ENCODE results near the gene RETREG3. TPM values are rescaled to one million over a fixed set of nuclear protein-coding genes. Genes with fewer than 3 reads are reported as not detected.
A peak's percentile ranks its signal among the peaks of the same experiment; 100 is the strongest.
"Not testable (repeated sequence)": the region's sequence is repeated elsewhere in the genome, so short reads cannot be mapped to it uniquely, and the experiment has no call there.

Gene RETREG3
- total RNA-seq, 1 donor from 2014 or later, result 47.5 TPM

- Histone ChIP-seq H3K9ac (ENCODE audit: low read depth in 1 of 3, low read length in 3 of 3) (peak overlapping the region; percentile 92 to 98 (median 95)), H3K27ac (ENCODE audit: low read depth, low read length) (peak overlapping the region; percentile 85), H3K4me3 (ENCODE audit: low read length in 3 of 3) (peak overlapping the region; percentile 85 to 98 (median 92)), H3K4me1 (ENCODE audit: control insufficient read depth in 3 of 3, insufficient read depth in 3 of 3, low read length in 3 of 3) (peaks cover 45 to 60% (median 50%) of the 10 kb centered on the region in 3 donors), H3K36me3 (ENCODE audit: control insufficient read depth in 3 of 3, insufficient read depth in 3 of 3, low read length in 3 of 3) (peaks cover 25 to 28% (median 27%) of the 10 kb centered on the region in 3 donors), H3K9me3 (ENCODE audit: control insufficient read depth in 3 of 3, low read length in 3 of 3) (no peaks in the 10 kb centered on the region), H3K27me3 (ENCODE audit: control insufficient read depth in 3 of 3, insufficient read depth in 3 of 3, low read length in 3 of 3) (no peaks in the 10 kb centered on the region)
These were observed 45.6 kb downstream of the RETREG3 start for GRCh38 chr17:42563543-42563942.

DNA sequence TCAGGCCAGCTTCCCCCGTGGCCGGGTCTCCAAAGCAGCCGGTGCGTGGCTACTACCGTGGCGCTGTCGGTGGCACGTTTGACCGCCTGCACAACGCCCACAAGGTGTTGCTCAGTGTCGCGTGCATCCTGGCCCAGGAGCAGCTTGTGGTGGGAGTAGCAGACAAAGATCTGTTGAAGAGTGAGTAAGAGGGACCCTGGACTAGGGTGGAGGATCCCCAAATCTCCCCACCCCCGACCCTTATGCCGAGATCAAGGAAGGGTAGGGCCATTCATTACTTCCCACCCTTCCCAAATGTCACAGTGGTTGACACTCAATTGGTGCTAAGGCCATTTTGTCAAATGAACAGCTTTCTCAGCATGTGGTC lies 46.0 kb downstream of the RETREG3 start:
- Histone ChIP-seq H3K9ac (ENCODE audit: low read depth in 1 of 3, low read length in 3 of 3) (peak overlapping the region; percentile 92 to 98 (median 95)), H3K4me3 (ENCODE audit: low read length in 3 of 3) (peak overlapping the region; percentile 85 to 98 (median 92)), H3K4me1 (ENCODE audit: control insufficient read depth in 3 of 3, insufficient read depth in 3 of 3, low read length in 3 of 3) (peaks cover 42 to 60% (median 47%) of the 10 kb centered on the region in 3 donors), H3K27ac (ENCODE audit: low read depth, low read length) (peak overlapping the region; percentile 85), H3K36me3 (ENCODE audit: control insufficient read depth in 3 of 3, insufficient read depth in 3 of 3, low read length in 3 of 3) (peaks cover 22 to 25% (median 25%) of the 10 kb centered on the region in 3 donors), H3K27me3 (ENCODE audit: control insufficient read depth in 3 of 3, insufficient read depth in 3 of 3, low read length in 3 of 3) (no peaks in the 10 kb centered on the region), H3K9me3 (ENCODE audit: control insufficient read depth in 3 of 3, low read length in 3 of 3) (no peaks in the 10 kb centered on the region)

- H3K27me3 ChIP-seq (ENCODE audit: control insufficient read depth in 3 of 3, insufficient read depth in 3 of 3, low read length in 3 of 3), result no peaks in the 10 kb centered on the region
- peaks cover 38 to 55% (median 43%) of the 10 kb centered on the region in 3 donors for H3K4me1 ChIP-seq (ENCODE audit: control insufficient read depth in 3 of 3, insufficient read depth in 3 of 3, low read length in 3 of 3)
- peak overlapping the region; percentile 85 for H3K27ac ChIP-seq (ENCODE audit: low read depth, low read length)
- no peaks in the 10 kb centered on the region for H3K9me3 ChIP-seq (ENCODE audit: control insufficient read depth in 3 of 3, low read length in 3 of 3)
- H3K36me3 ChIP-seq (ENCODE audit: control insufficient read depth in 3 of 3, insufficient read depth in 3 of 3, low read length in 3 of 3), result peaks cover 22 to 25% (median 25%) of the 10 kb centered on the region in 3 donors
- peak overlapping the region; percentile 92 to 98 (median 95) for H3K9ac ChIP-seq (ENCODE audit: low read depth in 1 of 3, low read length in 3 of 3)
- H3K4me3 ChIP-seq (ENCODE audit: low read length in 3 of 3), result peak overlapping the region; percentile 85 to 98 (median 92)
These were observed 46.6 kb downstream of the RETREG3 start for GRCh38 chr17:42562388-42563142.

- Histone ChIP-seq H3K27me3 (ENCODE audit: control insufficient read depth in 3 of 3, insufficient read depth in 3 of 3, low read length in 3 of 3) (no peaks in the 10 kb centered on the region), H3K27ac (ENCODE audit: low read depth, low read length) (peak within 1 kb of the TSS; percentile 85), H3K36me3 (ENCODE audit: control insufficient read depth in 3 of 3, insufficient read depth in 3 of 3, low read length in 3 of 3) (peaks cover 22 to 25% (median 25%) of the 10 kb centered on the region in 3 donors), H3K4me3 (ENCODE audit: low read length in 3 of 3) (peak within 1 kb of the TSS; percentile 85 to 98 (median 92)), H3K9me3 (ENCODE audit: control insufficient read depth in 3 of 3, low read length in 3 of 3) (no peaks in the 10 kb centered on the region), H3K9ac (ENCODE audit: low read depth in 1 of 3, low read length in 3 of 3) (peak within 1 kb of the TSS; percentile 92 to 98 (median 95)), H3K4me1 (ENCODE audit: control insufficient read depth in 3 of 3, insufficient read depth in 3 of 3, low read length in 3 of 3) (peaks cover 35 to 51% (median 40%) of the 10 kb centered on the region in 3 donors)
These were observed 47.2 kb downstream of the RETREG3 start, which contains the start of gene COASY for GRCh38 chr17:42561897-42562387. Gene COASY (plus strand): TSS chr17:42562148. CDS start chr17:42562623, 475 bp downstream.

GRCh38 chr17:42560246-42560645 lies 48.9 kb downstream of the RETREG3 start:
- H3K9me3 ChIP-seq (ENCODE audit: control insufficient read depth in 3 of 3, low read length in 3 of 3), result no peaks in the 10 kb centered on the region
- H3K4me3 ChIP-seq (ENCODE audit: low read length in 3 of 3), result no peak overlapping the region
- no peaks in the 10 kb centered on the region for H3K27me3 ChIP-seq (ENCODE audit: control insufficient read depth in 3 of 3, insufficient read depth in 3 of 3, low read length in 3 of 3)
- H3K9ac ChIP-seq (ENCODE audit: low read depth in 1 of 3, low read length in 3 of 3), result peak overlapping the region in 1 of 3 donors; percentile 23
- H3K27ac ChIP-seq (ENCODE audit: low read depth, low read length), result no peak overlapping the region
- H3K4me1 ChIP-seq (ENCODE audit: control insufficient read depth in 3 of 3, insufficient read depth in 3 of 3, low read length in 3 of 3), result peaks cover 30 to 40% (median 34%) of the 10 kb centered on the region in 3 donors
- H3K36me3 ChIP-seq (ENCODE audit: control insufficient read depth in 3 of 3, insufficient read depth in 3 of 3, low read length in 3 of 3), result peaks cover 13 to 16% (median 16%) of the 10 kb centered on the region in 3 donors

DNA sequence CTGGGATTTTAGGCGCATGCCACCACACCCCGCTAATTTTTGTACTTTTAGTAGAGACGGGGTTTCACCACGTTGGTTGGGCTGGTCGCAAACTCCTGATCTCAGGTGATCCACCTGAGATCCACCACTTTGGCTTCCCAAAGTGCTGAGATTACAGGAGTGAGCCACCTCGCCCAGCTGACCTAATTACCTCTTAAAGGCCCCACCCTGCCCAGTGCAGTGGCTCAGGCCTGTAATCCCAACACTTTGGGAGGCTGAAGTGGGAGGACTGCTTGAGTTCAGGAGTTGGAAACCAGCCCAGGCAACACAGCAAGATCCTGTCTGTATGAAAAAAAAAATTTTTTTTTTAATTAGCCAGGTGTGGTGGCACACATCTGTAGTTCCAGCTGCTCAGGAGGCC lies 50.1 kb downstream of the RETREG3 start:
- Histone ChIP-seq H3K9me3 (ENCODE audit: control insufficient read depth in 3 of 3, low read length in 3 of 3) (no peaks in the 10 kb centered on the region), H3K36me3 (ENCODE audit: control insufficient read depth in 3 of 3, insufficient read depth in 3 of 3, low read length in 3 of 3) (peaks cover under 1 to 6% (median 5%) of the 10 kb centered on the region in 3 donors), H3K27ac (ENCODE audit: low read depth, low read length) (no peak overlapping the region), H3K4me1 (ENCODE audit: control insufficient read depth in 3 of 3, insufficient read depth in 3 of 3, low read length in 3 of 3) (peaks cover 32 to 37% (median 34%) of the 10 kb centered on the region in 3 donors), H3K9ac (ENCODE audit: low read depth in 1 of 3, low read length in 3 of 3) (no peak overlapping the region), H3K4me3 (ENCODE audit: low read length in 3 of 3) (no peak overlapping the region), H3K27me3 (ENCODE audit: control insufficient read depth in 3 of 3, insufficient read depth in 3 of 3, low read length in 3 of 3) (no peaks in the 10 kb centered on the region)

GRCh38 chr17:42555961-42556617 lies 53.1 kb downstream of the RETREG3 start:
- H3K4me3 ChIP-seq (ENCODE audit: low read length in 3 of 3); H3K9me3 ChIP-seq (ENCODE audit: control insufficient read depth in 3 of 3, low read length in 3 of 3); H3K27me3 ChIP-seq (ENCODE audit: control insufficient read depth in 3 of 3, insufficient read depth in 3 of 3, low read length in 3 of 3); H3K27ac ChIP-seq (ENCODE audit: low read depth, low read length); H3K36me3 ChIP-seq (ENCODE audit: control insufficient read depth in 3 of 3, insufficient read depth in 3 of 3, low read length in 3 of 3): not testable (repeated sequence)
- Histone ChIP-seq H3K4me1 (ENCODE audit: control insufficient read depth in 3 of 3, insufficient read depth in 3 of 3, low read length in 3 of 3) (peaks cover 15 to 21% (median 17%) of the 10 kb centered on the region in 3 donors), H3K9ac (ENCODE audit: low read depth in 1 of 3, low read length in 3 of 3) (peak overlapping the region in 1 of 3 donors; percentile 95)

GRCh38 chr17:42555122-42555622 lies 54.0 kb downstream of the RETREG3 start:
- peak overlapping the region; percentile 84 to 97 (median 96) for H3K4me3 ChIP-seq (ENCODE audit: low read length in 3 of 3)
- no peaks in the 10 kb centered on the region for H3K36me3 ChIP-seq (ENCODE audit: control insufficient read depth in 3 of 3, insufficient read depth in 3 of 3, low read length in 3 of 3)
- H3K27ac ChIP-seq (ENCODE audit: low read depth, low read length), result peak overlapping the region; percentile 85
- H3K4me1 ChIP-seq (ENCODE audit: control insufficient read depth in 3 of 3, insufficient read depth in 3 of 3, low read length in 3 of 3), result peaks cover 15 to 21% (median 17%) of the 10 kb centered on the region in 3 donors
- peak overlapping the region; percentile 95 to 96 (median 95) for H3K9ac ChIP-seq (ENCODE audit: low read depth in 1 of 3, low read length in 3 of 3)
- no peaks in the 10 kb centered on the region for H3K27me3 ChIP-seq (ENCODE audit: control insufficient read depth in 3 of 3, insufficient read depth in 3 of 3, low read length in 3 of 3)
- H3K9me3 ChIP-seq (ENCODE audit: control insufficient read depth in 3 of 3, low read length in 3 of 3), result no peaks in the 10 kb centered on the region

- H3K9me3 ChIP-seq (ENCODE audit: control insufficient read depth in 3 of 3, low read length in 3 of 3), result no peaks in the 10 kb centered on the region
- H3K9ac ChIP-seq (ENCODE audit: low read depth in 1 of 3, low read length in 3 of 3), result peak overlapping the region; percentile 95 to 96 (median 95)
- H3K27ac ChIP-seq (ENCODE audit: low read depth, low read length), result peak overlapping the region; percentile 85
- H3K27me3 ChIP-seq (ENCODE audit: control insufficient read depth in 3 of 3, insufficient read depth in 3 of 3, low read length in 3 of 3), result no peaks in the 10 kb centered on the region
- H3K4me3 ChIP-seq (ENCODE audit: low read length in 3 of 3), result peak overlapping the region; percentile 84 to 97 (median 96)
- H3K36me3 ChIP-seq (ENCODE audit: control insufficient read depth in 3 of 3, insufficient read depth in 3 of 3, low read length in 3 of 3), result no peaks in the 10 kb centered on the region
- peaks cover 15 to 21% (median 17%) of the 10 kb centered on the region in 3 donors for H3K4me1 ChIP-seq (ENCODE audit: control insufficient read depth in 3 of 3, insufficient read depth in 3 of 3, low read length in 3 of 3)
These were observed 54.7 kb downstream of the RETREG3 start for GRCh38 chr17:42554250-42555121.

Measured in skeletal muscle tissue (tissue), 4 donors.